GM12878 (cell line): ENCODE measurements around the gene PCIF1. TPM values are rescaled to one million over a fixed set of nuclear protein-coding genes. Genes with fewer than 3 reads are reported as not detected.

Experiments used
- BMI1 ChIP-seq: fragments of 450-650 bp; IDR thresholded peaks from 2 replicates; pipeline ENCODE4 v1.6.1; 2016; ENCODE audit warnings: mild to moderate bottlenecking, moderate library complexity, borderline replicate concordance
- CBFB ChIP-seq: IDR thresholded peaks from 2 replicates; pipeline ENCODE4 v1.6.1; 2016; ENCODE audit warnings: antibody characterized with exemption, low read depth
- CUX1 ChIP-seq: IDR thresholded peaks from 2 replicates; pipeline ENCODE4 v1.6.1; 2012; ENCODE audit warnings: improper control_type of control experiment, low read depth, low read length; ENCODE audit not compliant: insufficient replicate concordance
- EED ChIP-seq: sonication (generic); IDR thresholded peaks from 2 replicates; pipeline ENCODE4 v1.6.1; 2016; ENCODE audit warnings: antibody characterized with exemption, low read depth
- MTA2 ChIP-seq: fragments of 450-650 bp; IDR thresholded peaks from 2 replicates; pipeline ENCODE4 v1.6.1; 2016; ENCODE audit warnings: low read depth, mild to moderate bottlenecking, moderate library complexity
- NBN ChIP-seq: fragments of 450-650 bp; IDR thresholded peaks from 2 replicates; pipeline ENCODE4 v1.6.1; 2016
- NFYB ChIP-seq: IDR thresholded peaks from 2 replicates; pipeline ENCODE4 v1.6.1; 2011; ENCODE audit warnings: low read depth, mild to moderate bottlenecking, low read length, improper control_type of control experiment, moderate library complexity; ENCODE audit not compliant: insufficient read depth
- PAX8 ChIP-seq: fragments of 450-650 bp; IDR thresholded peaks from 2 replicates; pipeline ENCODE4 v1.6.1; 2017; ENCODE audit warnings: mild to moderate bottlenecking, moderate library complexity
- PKNOX1 ChIP-seq: fragments of 450-650 bp; IDR thresholded peaks from 2 replicates; pipeline ENCODE4 v1.6.1; 2016; ENCODE audit warnings: mild to moderate bottlenecking
- PML ChIP-seq: IDR thresholded peaks from 2 replicates; pipeline ENCODE4 v1.6.1; 2012; ENCODE audit warnings: low read length, inconsistent platforms
- REST ChIP-seq: IDR thresholded peaks from 2 replicates; pipeline ENCODE4 v1.6.1; 2012; ENCODE audit warnings: mild to moderate bottlenecking, low read depth, low read length
- STAT3 ChIP-seq: IDR thresholded peaks from 2 replicates; pipeline ENCODE4 v1.6.1; 2011; ENCODE audit warnings: low read depth, low read length, improper control_type of control experiment
- TCF3 ChIP-seq: IDR thresholded peaks from 2 replicates; pipeline ENCODE4 v1.6.1; 2012; ENCODE audit warnings: low read depth, mild to moderate bottlenecking, low read length, borderline replicate concordance; ENCODE audit not compliant: insufficient read depth
- YY1 ChIP-seq: IDR thresholded peaks from 2 replicates; pipeline ENCODE4 v1.6.1; 2011; ENCODE audit warnings: low read depth, mild to moderate bottlenecking, low read length
- ZNF274 ChIP-seq: IDR thresholded peaks from one replicate; pipeline ENCODE4 v1.8.0; 2011; ENCODE audit not compliant: insufficient read length, insufficient read depth
- ZNF592 ChIP-seq: fragments of 450-650 bp; IDR thresholded peaks from 2 replicates; pipeline ENCODE4 v1.6.1; 2017; ENCODE audit warnings: mild to moderate bottlenecking, moderate library complexity
- polyA plus RNA-seq, 11 experiments: library from polyadenylated mRNA; depleted of rRNA in 4 of 11; unstranded in 6 of 11; stranded (reverse) in 5 of 11; fragments of >200 nt; fragmentation: Nextera tagmentation in 4 of 11; fragmentation: Illumina TruSeq in 1 of 11; extraction: Ambion mirVana in 4 of 11; extraction: Trizol in 1 of 11; gene quantifications; 1 replicate in 1 of 11; 2 replicates in 10 of 11; pipeline versions ENCODE4 v1.2.1 to v1.2.3, GENCODE V29; 2011 to 2016; ENCODE audit warnings: inconsistent platforms in 2 of 11, missing spikeins in 2 of 11, low read depth in 1 of 11
- total RNA-seq, 4 experiments: library from RNA; depleted of rRNA in 3 of 4; stranded (reverse); fragments of >200 nt in 3 of 4; fragmentation: Illumina TruSeq in 1 of 4; extraction: Trizol in 1 of 4; gene quantifications; 2 replicates each; pipeline versions ENCODE4 v1.2.1 to v1.2.3, GENCODE V29; 2013 to 2021

Gene PCIF1
- total and polyA plus RNA-seq, 10 of the 15 experiments (the other 5 are each of a cell fraction or from before 2014, with no cell fraction given) = 8.4 to 32.9 (median 17.6) TPM

- TF ChIP-seq ZNF592 (peak; percentile 100), ZNF274 (no peak), CUX1 (no peak), EED (no peak), PKNOX1 (peak; percentile 72; the same call in 1 of the 2 replicates), PML (peak; percentile 94), NBN (peak; percentile 52; the same call in 1 of the 2 replicates), BMI1 (no peak), NFYB (peak; percentile 91), MTA2 (no peak), REST (no peak), YY1 (peak; percentile 98), PAX8 (no peak), STAT3 (no peak), TCF3 (no peak), CBFB (0 out of 2 replicates have a peak, but pooled peaks have one; percentile 29)
These were observed at the start of gene PCIF1 (continued) for GRCh38 chr20:45934586-45935415.
